MM.1S (cell line): ENCODE results near the gene BANF1.

Experiments used
- EZH2phosphoT487 ChIP-seq: fragments of 300-600 bp; sonication (generic); IDR thresholded peaks from 2 replicates; pipeline ENCODE4 v1.6.1; 2018; ENCODE audit warnings: antibody characterized with exemption, low read length
- TF ChIP-seq, protein P1 (sequence below): fragments of 300-600 bp; sonication (generic); IDR thresholded peaks from 2 replicates; pipeline ENCODE4 v1.5.1; 2016; ENCODE audit warnings: antibody characterized with exemption, low read length, mixed read lengths

DNA sequence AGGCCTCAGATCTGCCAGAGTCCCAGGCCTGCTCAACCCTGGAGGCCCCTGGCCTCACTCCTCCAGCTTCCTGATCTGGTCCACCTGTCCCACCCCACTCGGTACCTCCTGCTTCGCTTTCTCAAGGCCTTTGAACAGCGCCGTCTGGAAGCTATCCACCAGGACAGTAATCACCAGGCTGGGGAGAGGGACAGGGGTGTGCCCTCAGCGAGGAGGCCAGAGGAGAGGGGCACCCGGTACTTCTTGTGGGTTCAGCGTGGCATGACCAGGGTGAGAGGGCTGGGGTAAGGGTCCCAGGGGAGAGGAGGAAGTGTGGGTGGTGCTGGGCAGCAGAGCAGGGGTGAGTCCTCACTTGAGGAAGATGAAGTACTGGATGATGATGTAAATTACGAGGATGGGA is 17.9 kb downstream of the BANF1 start:
- TF ChIP-seq, protein P1, sequence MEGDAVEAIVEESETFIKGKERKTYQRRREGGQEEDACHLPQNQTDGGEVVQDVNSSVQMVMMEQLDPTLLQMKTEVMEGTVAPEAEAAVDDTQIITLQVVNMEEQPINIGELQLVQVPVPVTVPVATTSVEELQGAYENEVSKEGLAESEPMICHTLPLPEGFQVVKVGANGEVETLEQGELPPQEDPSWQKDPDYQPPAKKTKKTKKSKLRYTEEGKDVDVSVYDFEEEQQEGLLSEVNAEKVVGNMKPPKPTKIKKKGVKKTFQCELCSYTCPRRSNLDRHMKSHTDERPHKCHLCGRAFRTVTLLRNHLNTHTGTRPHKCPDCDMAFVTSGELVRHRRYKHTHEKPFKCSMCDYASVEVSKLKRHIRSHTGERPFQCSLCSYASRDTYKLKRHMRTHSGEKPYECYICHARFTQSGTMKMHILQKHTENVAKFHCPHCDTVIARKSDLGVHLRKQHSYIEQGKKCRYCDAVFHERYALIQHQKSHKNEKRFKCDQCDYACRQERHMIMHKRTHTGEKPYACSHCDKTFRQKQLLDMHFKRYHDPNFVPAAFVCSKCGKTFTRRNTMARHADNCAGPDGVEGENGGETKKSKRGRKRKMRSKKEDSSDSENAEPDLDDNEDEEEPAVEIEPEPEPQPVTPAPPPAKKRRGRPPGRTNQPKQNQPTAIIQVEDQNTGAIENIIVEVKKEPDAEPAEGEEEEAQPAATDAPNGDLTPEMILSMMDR: no peak
- TF ChIP-seq EZH2phosphoT487: no peak
